Calu3 (cell line): ENCODE data around the gene TRRAP. TPM values are rescaled to one million over a fixed set of nuclear protein-coding genes. Genes with fewer than 3 reads are reported as not detected.
A peak's percentile ranks its signal among the peaks of the same experiment; 100 is the strongest.

Experiments used
- Bru-seq: library from RNA; stranded (reverse); fragments of 400-500 nt; gene quantifications from one replicate; lab custom pipeline; 2021; lab: Mats Ljungman, UMichigan
- BruChase-seq, 2 experiments: library from RNA; stranded (reverse); fragments of 400-500 nt; gene quantifications; one replicate each; lab custom pipeline; 2021; lab: Mats Ljungman, UMichigan
- BruUV-seq: library from RNA; stranded (reverse); fragments of 400-500 nt; replicated peaks from 2 replicates; lab custom pipeline; 2021; lab: Mats Ljungman, UMichigan
- CTCF ChIA-PET: fragments of 300-600 bp; sonication (Branson Sonifier 250); formaldehyde crosslinking; loops from one replicate; lab custom pipeline; 2022; ENCODE audit warnings: antibody characterized with exemption; lab: Charles Lee
- DNase-seq: peaks from one replicate; pipeline ENCODE4 v3.0.0; 2022
- H3K27ac Mint-ChIP-seq: one replicate; pipeline ENCODE4 v1.8.0; 2022; ENCODE audit warnings: mixed read lengths; ENCODE audit not compliant: unreplicated experiment
- H3K27me3 Mint-ChIP-seq: one replicate; pipeline ENCODE4 v1.8.0; 2022; ENCODE audit warnings: mixed read lengths; ENCODE audit not compliant: unreplicated experiment
- H3K36me3 Mint-ChIP-seq: one replicate; pipeline ENCODE4 v1.8.0; 2022; ENCODE audit warnings: mild to moderate bottlenecking, moderate library complexity, mixed read lengths; ENCODE audit not compliant: insufficient read depth, unreplicated experiment
- H3K4me1 Mint-ChIP-seq: one replicate; pipeline ENCODE4 v1.8.0; 2022; ENCODE audit warnings: mild to moderate bottlenecking, low read depth, mixed read lengths; ENCODE audit not compliant: unreplicated experiment
- H3K4me3 Mint-ChIP-seq: one replicate; pipeline ENCODE4 v1.8.0; 2022; ENCODE audit warnings: mild to moderate bottlenecking, low read depth, moderate library complexity, mixed read lengths; ENCODE audit not compliant: unreplicated experiment
- H3K9me3 Mint-ChIP-seq: one replicate; pipeline ENCODE4 v1.8.0; 2022; ENCODE audit warnings: low read depth, mixed read lengths; ENCODE audit not compliant: unreplicated experiment
- intact Hi-C: fragments of 100-400 bp; cut with micrococcal nuclease; formaldehyde crosslinking; loops from one replicate; pipeline ENCODE4 v1.10.0; 2022; ENCODE audit not compliant: unreplicated experiment
- long read RNA-seq: library from polyadenylated mRNA; stranded (forward); transcript quantifications from one replicate; pipeline ENCODE4 v2.0.0, GENCODE V29; 2022
- total RNA-seq: library from RNA; stranded (reverse); gene quantifications from 2 replicates; pipeline ENCODE4 v1.2.3, GENCODE V29; 2022
- TF ChIP-seq, protein P1 (sequence below): fragments of 200-600 bp; IDR thresholded peaks from one replicate; pipeline ENCODE4 v1.8.0; 2022; ENCODE audit warnings: antibody characterized with exemption; ENCODE audit not compliant: unreplicated experiment

TRRAP gene
- total RNA-seq (28.0 and 30.9 TPM in 2 replicates), Bru-seq, nascent RNA (percentile 70 among the genes with signal in this experiment), BruChase-seq, experiment 1, labeled RNA remaining after a 6-hour chase (percentile 79 among the genes with signal in this experiment), BruChase-seq, experiment 2, labeled RNA remaining after a 2-hour chase (percentile 70 among the genes with signal in this experiment)
- long read RNA-seq, partial matches to known transcripts = 1 of 6 reads
- long read RNA-seq, other reads (novel, unspliced or antisense) = 5 of 6 reads

- BruUV-seq = TSS peak; percentile 96
- intact Hi-C loops = no loop called here
- TF ChIP-seq, protein P1, sequence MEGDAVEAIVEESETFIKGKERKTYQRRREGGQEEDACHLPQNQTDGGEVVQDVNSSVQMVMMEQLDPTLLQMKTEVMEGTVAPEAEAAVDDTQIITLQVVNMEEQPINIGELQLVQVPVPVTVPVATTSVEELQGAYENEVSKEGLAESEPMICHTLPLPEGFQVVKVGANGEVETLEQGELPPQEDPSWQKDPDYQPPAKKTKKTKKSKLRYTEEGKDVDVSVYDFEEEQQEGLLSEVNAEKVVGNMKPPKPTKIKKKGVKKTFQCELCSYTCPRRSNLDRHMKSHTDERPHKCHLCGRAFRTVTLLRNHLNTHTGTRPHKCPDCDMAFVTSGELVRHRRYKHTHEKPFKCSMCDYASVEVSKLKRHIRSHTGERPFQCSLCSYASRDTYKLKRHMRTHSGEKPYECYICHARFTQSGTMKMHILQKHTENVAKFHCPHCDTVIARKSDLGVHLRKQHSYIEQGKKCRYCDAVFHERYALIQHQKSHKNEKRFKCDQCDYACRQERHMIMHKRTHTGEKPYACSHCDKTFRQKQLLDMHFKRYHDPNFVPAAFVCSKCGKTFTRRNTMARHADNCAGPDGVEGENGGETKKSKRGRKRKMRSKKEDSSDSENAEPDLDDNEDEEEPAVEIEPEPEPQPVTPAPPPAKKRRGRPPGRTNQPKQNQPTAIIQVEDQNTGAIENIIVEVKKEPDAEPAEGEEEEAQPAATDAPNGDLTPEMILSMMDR = peak; percentile 80
- Mint-ChIP-seq H3K4me3 (peak within 1 kb of the TSS; percentile 80), H3K27me3 (no peaks in the 10 kb centered on the region), H3K27ac (no peak within 1 kb of the TSS), H3K36me3 (peaks cover 16% of the 10 kb centered on the region), H3K4me1 (no peaks in the 10 kb centered on the region), H3K9me3 (no peaks in the 10 kb centered on the region)
- CTCF ChIA-PET = no interaction called here
- peak; percentile 69 for DNase-seq
Measured at GRCh38 chr7:98878365-98879197, at the start of gene TRRAP. TRRAP (plus strand) TSS chr7:98878532; CDS start chr7:98881151, 2,619 bp downstream.

DNA sequence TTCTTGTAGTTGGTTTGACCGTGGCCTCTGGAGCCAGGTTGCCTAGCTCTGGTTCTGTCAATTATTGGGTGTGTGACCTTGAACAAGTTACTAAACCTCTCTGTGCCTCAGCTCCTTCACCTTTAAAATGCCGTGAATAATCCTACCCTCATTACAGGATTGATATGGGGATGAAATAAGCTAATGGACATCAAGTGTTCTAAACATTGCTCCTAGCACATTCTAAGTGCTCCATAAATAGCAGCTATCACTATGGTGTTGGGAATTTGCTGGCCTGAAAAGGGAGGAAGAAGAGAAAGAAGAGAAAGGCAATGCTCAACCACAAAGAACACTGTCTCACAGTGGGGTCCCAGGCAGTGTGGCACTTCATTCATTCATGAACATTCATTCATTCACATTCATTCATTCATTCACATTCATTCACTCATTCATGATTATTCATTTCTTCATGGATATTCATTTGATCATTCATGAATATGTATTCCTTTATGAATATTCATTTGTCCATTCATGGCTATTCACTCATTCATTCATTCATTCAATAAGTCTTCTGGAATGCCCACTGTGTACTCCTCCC is 47.3 kb upstream of the TRRAP start:
- no TSS peak for BruUV-seq
- H3K4me3 Mint-ChIP-seq = no peak overlapping the region
- no peaks in the 10 kb centered on the region for H3K36me3 Mint-ChIP-seq
- H3K27me3 Mint-ChIP-seq = peaks cover 13% of the 10 kb centered on the region
- H3K9me3 Mint-ChIP-seq = no peaks in the 10 kb centered on the region
- H3K27ac Mint-ChIP-seq = no peak overlapping the region
- intact Hi-C loops = no loop called here
- H3K4me1 Mint-ChIP-seq = no peaks in the 10 kb centered on the region
- TF ChIP-seq, protein P1 = no peak
- DNase-seq = no peak
- CTCF ChIA-PET = interaction anchor here (0.6 to 1.1 kb wide), 5 partner anchors 8 to 414 kb away, joined by 3 read pairs; no protein-coding TSS in a partner anchor

- no peak overlapping the region for H3K27ac Mint-ChIP-seq
- no peaks in the 10 kb centered on the region for H3K36me3 Mint-ChIP-seq
- TF ChIP-seq, protein P1 = peak; percentile 55
- H3K9me3 Mint-ChIP-seq = no peaks in the 10 kb centered on the region
- peak; percentile 24 for DNase-seq
- no TSS peak for BruUV-seq
- no peak overlapping the region for H3K4me3 Mint-ChIP-seq
- CTCF ChIA-PET = interaction anchor here (1.1 kb wide), 3 partner anchors 9 to 414 kb away, joined by 3 read pairs; no protein-coding TSS in a partner anchor
- peaks cover 13% of the 10 kb centered on the region for H3K27me3 Mint-ChIP-seq
- intact Hi-C loops = no loop called here
- no peaks in the 10 kb centered on the region for H3K4me1 Mint-ChIP-seq
Measured at GRCh38 chr7:98831641-98832221, 46.6 kb upstream of the TRRAP start.

GRCh38 chr7:98833022-98833421 is 45.3 kb upstream of the TRRAP start:
- Mint-ChIP-seq H3K27ac (no peak overlapping the region), H3K36me3 (no peaks in the 10 kb centered on the region), H3K4me1 (no peaks in the 10 kb centered on the region), H3K4me3 (no peak overlapping the region), H3K27me3 (peaks cover 12% of the 10 kb centered on the region), H3K9me3 (no peaks in the 10 kb centered on the region)
- TF ChIP-seq, protein P1 = no peak
- BruUV-seq = no TSS peak
- DNase-seq = no peak
- intact Hi-C loops = no loop called here
- CTCF ChIA-PET = no interaction called here
